K562 (cell line): ENCODE measurements around the gene H2AZ2. TPM values are rescaled to one million over a fixed set of nuclear protein-coding genes. Genes with fewer than 3 reads are reported as not detected.

Experiments
- ARHGAP35 ChIP-seq: fragments of 450-650 bp; IDR thresholded peaks from 2 replicates; pipeline ENCODE4 v1.6.1; 2018; ENCODE audit not compliant: partially characterized antibody
- BCL6 ChIP-seq: fragments of 250-450 bp; sonication (Bioruptor Pico); IDR thresholded peaks from 2 replicates; pipeline ENCODE4 v1.4.0; 2020
- BRF2 ChIP-seq: IDR thresholded peaks from 3 replicates; pipeline ENCODE4 v1.6.1; 2011; ENCODE audit warnings: borderline replicate concordance, mild to moderate bottlenecking; ENCODE audit not compliant: insufficient read length, insufficient read depth
- CBX1 ChIP-seq: sonication (generic); IDR thresholded peaks from 2 replicates; pipeline ENCODE4 v1.6.1; 2016; ENCODE audit warnings: antibody characterized with exemption, low read depth, mild to moderate bottlenecking
- CHD2 ChIP-seq: IDR thresholded peaks from 2 replicates; pipeline ENCODE4 v1.6.1; 2011; ENCODE audit warnings: low read depth, low read length
- CREB1 ChIP-seq, 2 experiments: sonication (generic) in 1 of 2; formaldehyde crosslinking in 1 of 2; IDR thresholded peaks; 2 replicates each; pipeline versions ENCODE4 v1.6.1 to v1.8.0; 2012 to 2022; ENCODE audit warnings: inconsistent platforms in 1 of 2, mild to moderate bottlenecking in 1 of 2, missing genetic modification reagents in 1 of 2, moderate library complexity in 1 of 2
- EHMT2 ChIP-seq: fragments of 450-650 bp; IDR thresholded peaks from 2 replicates; pipeline ENCODE4 v1.6.1; 2018; ENCODE audit warnings: antibody characterized with exemption
- GATAD2A ChIP-seq: fragments of 450-650 bp; IDR thresholded peaks from 2 replicates; pipeline ENCODE4 v1.6.1; 2017
- HDGF ChIP-seq: fragments of 450-650 bp; IDR thresholded peaks from 2 replicates; pipeline ENCODE4 v1.6.1; 2016
- HMG20A ChIP-seq: fragments of 450-650 bp; formaldehyde crosslinking; conservative IDR thresholded peaks from 2 replicates; pipeline ENCODE4 v1.4.0; 2020; ENCODE audit warnings: mild to moderate bottlenecking, mixed read lengths
- KDM2B ChIP-seq: fragments of 250-450 bp; sonication (Bioruptor Pico); IDR thresholded peaks from 2 replicates; pipeline ENCODE4 v1.8.0; 2021; ENCODE audit warnings: mild to moderate bottlenecking, moderate library complexity
- MECOM ChIP-seq: fragments of 250-450 bp; sonication (Bioruptor Pico); IDR thresholded peaks from 2 replicates; pipeline ENCODE4 v1.8.0; 2022; ENCODE audit warnings: inconsistent platforms
- MIER1 ChIP-seq: fragments of 450-650 bp; IDR thresholded peaks from 2 replicates; pipeline ENCODE4 v1.6.1; 2016; ENCODE audit warnings: antibody characterized with exemption, mild to moderate bottlenecking, low read depth
- NCOA1 ChIP-seq: fragments of 450-650 bp; IDR thresholded peaks from 2 replicates; pipeline ENCODE4 v1.6.1; 2016; ENCODE audit warnings: low read depth
- NEUROD1 ChIP-seq: fragments of 150-350 bp; IDR thresholded peaks from 2 replicates; pipeline ENCODE4 v1.6.1; 2014; ENCODE audit warnings: borderline replicate concordance, low read length, low read depth; ENCODE audit not compliant: partially characterized antibody
- STAT5B ChIP-seq: fragments of 250-450 bp; sonication (Bioruptor Pico); IDR thresholded peaks from 2 replicates; pipeline ENCODE4 v1.8.0; 2021; ENCODE audit warnings: mild to moderate bottlenecking, inconsistent platforms
- TEAD2 ChIP-seq: fragments of 450-650 bp; IDR thresholded peaks from 2 replicates; pipeline ENCODE4 v1.6.1; 2016; ENCODE audit warnings: missing genetic modification characterization, control low read depth, missing compliant biosample characterization
- YY1 ChIP-seq, 3 experiments: IDR thresholded peaks; 2 replicates each; pipeline ENCODE4 v1.6.1; 2011; ENCODE audit warnings: low read length in 2 of 3, mild to moderate bottlenecking in 2 of 3, moderate library complexity in 2 of 3, borderline replicate concordance in 1 of 3, control low read depth in 1 of 3, low read depth in 1 of 3; ENCODE audit not compliant: insufficient read depth in 3 of 3, insufficient replicate concordance in 2 of 3, control insufficient read depth in 1 of 3, insufficient read length in 1 of 3; ENCODE audit errors: extremely low read depth in 1 of 3
- ZKSCAN8 ChIP-seq: fragments of 200-800 bp; sonication (Bioruptor generic); IDR thresholded peaks from 2 replicates; pipeline ENCODE4 v1.6.1; 2016; ENCODE audit warnings: missing genetic modification characterization, missing compliant biosample characterization
- ZNF324 ChIP-seq: fragments of 250-450 bp; sonication (Bioruptor Pico); IDR thresholded peaks from 2 replicates; pipeline ENCODE4 v1.4.0; 2020; ENCODE audit warnings: mild to moderate bottlenecking
- ZNF354B ChIP-seq: fragments of 250-450 bp; sonication (Bioruptor Pico); IDR thresholded peaks from 2 replicates; pipeline ENCODE4 v1.4.0; 2020
- ZNF445 ChIP-seq: fragments of 250-450 bp; sonication (Bioruptor Pico); IDR thresholded peaks from 2 replicates; pipeline ENCODE4 v1.4.0; 2020; ENCODE audit warnings: low read depth, mild to moderate bottlenecking, moderate library complexity
- ZNF695 ChIP-seq: fragments of 450-650 bp; formaldehyde crosslinking; IDR thresholded peaks from 2 replicates; pipeline ENCODE4 v1.4.0; 2020; ENCODE audit warnings: mild to moderate bottlenecking, moderate library complexity
- polyA plus RNA-seq, 8 experiments: library from polyadenylated mRNA; depleted of rRNA in 4 of 8; stranded (reverse) in 5 of 8; unstranded in 3 of 8; fragments of >200 nt; fragmentation: Nextera tagmentation in 2 of 8; fragmentation: Illumina TruSeq in 1 of 8; extraction: Ambion mirVana in 2 of 8; extraction: Trizol in 1 of 8; gene quantifications; 2 replicates each; pipeline versions ENCODE4 v1.2.1 to v1.2.3, GENCODE V29; 2011 to 2014; ENCODE audit warnings: inconsistent platforms in 1 of 8, missing spikeins in 1 of 8
- total RNA-seq, 7 experiments: library from RNA; depleted of rRNA in 6 of 7; stranded (reverse); fragments of >200 nt in 6 of 7; fragmentation: Illumina TruSeq in 2 of 7; extraction: Trizol in 2 of 7; gene quantifications; 2 replicates each; pipeline versions ENCODE4 v1.2.1 to v1.2.3, GENCODE V29; 2011 to 2021; ENCODE audit warnings: low replicate concordance in 1 of 7
- TF ChIP-seq, protein P1 (sequence below): fragments of 250-450 bp; sonication (Bioruptor Pico); IDR thresholded peaks from 2 replicates; pipeline ENCODE4 v1.8.0; 2021; ENCODE audit warnings: moderate library complexity, mild to moderate bottlenecking, inconsistent platforms
- TF ChIP-seq, protein P2 (sequence below): fragments of 250-450 bp; sonication (Bioruptor Pico); IDR thresholded peaks from 2 replicates; pipeline ENCODE4 v1.4.0; 2020; ENCODE audit warnings: mild to moderate bottlenecking
- TF ChIP-seq, protein P3 (sequence below): sonication (generic); formaldehyde crosslinking; IDR thresholded peaks from 2 replicates; pipeline ENCODE4 v1.8.0; 2022; ENCODE audit warnings: mild to moderate bottlenecking, low read depth, missing genetic modification reagents

The H2AZ2 gene
- total and polyA plus RNA-seq, 9 of the 15 experiments (the other 6 are each of a cell fraction or from before 2014, with no cell fraction given): 105 to 382 (median 286) TPM

- no peak for TF ChIP-seq STAT5B (CRISPR knock-in tag)
- peak; percentile 26; the same call in 1 of the 2 replicates for TF ChIP-seq CBX1
- TF ChIP-seq CHD2: peak; percentile 84
- TF ChIP-seq BRF2: no peak
- peak; percentile 86 to 98 (median 96) for TF ChIP-seq YY1 (IDR thresholded peaks at IDR 0.05; ENCODE audit: borderline replicate concordance in 1 of 3, control insufficient read depth in 1 of 3, extremely low read depth in 1 of 3, insufficient read depth in 3 of 3, insufficient read length in 1 of 3, insufficient replicate concordance in 2 of 3, low read depth in 1 of 3, low read length in 2 of 3)
- TF ChIP-seq ZNF324 (CRISPR knock-in tag): no peak
- peak; percentile 70 for TF ChIP-seq CREB1 (IDR thresholded peaks at IDR 0.05)
- peak; percentile 82 for TF ChIP-seq CREB1 (CRISPR knock-in tag; IDR thresholded peaks at IDR 0.05)
- TF ChIP-seq MIER1: no peak
- TF ChIP-seq GATAD2A: 0 out of 2 replicates have a peak, but pooled peaks have one; percentile 54
- TF ChIP-seq, protein P1, sequence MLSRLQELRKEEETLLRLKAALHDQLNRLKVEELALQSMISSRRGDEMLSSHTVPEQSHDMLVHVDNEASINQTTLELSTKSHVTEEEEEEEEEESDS (CRISPR knock-in tag): no peak
- no peak for TF ChIP-seq TEAD2 (tag)
- TF ChIP-seq ZNF354B (CRISPR knock-in tag): no peak
- TF ChIP-seq EHMT2: no peak
- no peak for TF ChIP-seq NCOA1
- TF ChIP-seq KDM2B (CRISPR knock-in tag): peak; percentile 12; the same call in 1 of the 2 replicates
- TF ChIP-seq ZKSCAN8 (CRISPR knock-in tag): no peak
- TF ChIP-seq, protein P2, sequence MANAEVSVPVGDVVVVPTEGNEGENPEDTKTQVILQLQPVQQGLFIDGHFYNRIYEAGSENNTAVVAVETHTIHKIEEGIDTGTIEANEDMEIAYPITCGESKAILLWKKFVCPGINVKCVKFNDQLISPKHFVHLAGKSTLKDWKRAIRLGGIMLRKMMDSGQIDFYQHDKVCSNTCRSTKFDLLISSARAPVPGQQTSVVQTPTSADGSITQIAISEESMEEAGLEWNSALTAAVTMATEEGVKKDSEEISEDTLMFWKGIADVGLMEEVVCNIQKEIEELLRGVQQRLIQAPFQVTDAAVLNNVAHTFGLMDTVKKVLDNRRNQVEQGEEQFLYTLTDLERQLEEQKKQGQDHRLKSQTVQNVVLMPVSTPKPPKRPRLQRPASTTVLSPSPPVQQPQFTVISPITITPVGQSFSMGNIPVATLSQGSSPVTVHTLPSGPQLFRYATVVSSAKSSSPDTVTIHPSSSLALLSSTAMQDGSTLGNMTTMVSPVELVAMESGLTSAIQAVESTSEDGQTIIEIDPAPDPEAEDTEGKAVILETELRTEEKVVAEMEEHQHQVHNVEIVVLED (CRISPR knock-in tag): peak; percentile 31
- TF ChIP-seq HMG20A (CRISPR knock-in tag): no peak
- no peak for TF ChIP-seq MECOM (CRISPR knock-in tag)
- no peak for TF ChIP-seq ZNF445 (CRISPR knock-in tag)
- TF ChIP-seq ARHGAP35: no peak
- TF ChIP-seq, protein P3, sequence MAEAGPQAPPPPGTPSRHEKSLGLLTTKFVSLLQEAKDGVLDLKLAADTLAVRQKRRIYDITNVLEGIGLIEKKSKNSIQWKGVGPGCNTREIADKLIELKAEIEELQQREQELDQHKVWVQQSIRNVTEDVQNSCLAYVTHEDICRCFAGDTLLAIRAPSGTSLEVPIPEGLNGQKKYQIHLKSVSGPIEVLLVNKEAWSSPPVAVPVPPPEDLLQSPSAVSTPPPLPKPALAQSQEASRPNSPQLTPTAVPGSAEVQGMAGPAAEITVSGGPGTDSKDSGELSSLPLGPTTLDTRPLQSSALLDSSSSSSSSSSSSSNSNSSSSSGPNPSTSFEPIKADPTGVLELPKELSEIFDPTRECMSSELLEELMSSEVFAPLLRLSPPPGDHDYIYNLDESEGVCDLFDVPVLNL (CRISPR knock-in tag): peak; percentile 62; the same call in 1 of the 2 replicates
- no peak for TF ChIP-seq HDGF
- no peak for TF ChIP-seq BCL6
- TF ChIP-seq ZNF695: no peak
- peak; percentile 95 for TF ChIP-seq NEUROD1
Observed at GRCh38 chr7:44796504-44797328, 51.2 kb downstream of the H2AZ2 start, which contains the start of gene PPIA (continued).
